ENCODE data around the gene FYN. TPM values are rescaled to one million over a fixed set of nuclear protein-coding genes. Genes with fewer than 3 reads are reported as not detected.

FYN gene
- total and polyA plus RNA-seq, 2 of the 13 experiments (the other 11 are each of a cell fraction or from before 2014, with no cell fraction given): 15.5 to 24.6 TPM

DNA sequence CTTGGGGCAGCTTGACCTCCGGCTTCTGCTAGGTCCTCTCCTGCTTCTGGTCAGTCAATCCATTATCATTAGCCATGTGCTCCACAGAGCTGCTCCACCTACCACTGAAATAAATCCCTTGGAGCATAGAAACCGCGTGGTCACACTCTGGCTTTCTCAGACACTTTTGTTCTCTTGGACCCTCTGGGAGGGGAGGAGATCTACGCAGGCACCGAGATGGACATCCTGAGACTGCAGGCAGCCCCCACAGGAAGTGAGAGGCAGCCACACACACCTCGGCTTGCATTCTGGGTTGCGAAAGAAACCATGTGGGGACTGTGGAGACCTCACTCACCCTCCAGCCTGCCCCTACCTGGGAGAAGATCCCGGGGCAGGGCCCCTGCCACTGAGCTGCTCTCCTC lies 79.5 kb downstream of the FYN start (continued):
- TF ChIP-seq AKAP8 (CRISPR knock-in tag; IDR thresholded peaks at IDR 0.05): no peak
- TF ChIP-seq, protein P1, sequence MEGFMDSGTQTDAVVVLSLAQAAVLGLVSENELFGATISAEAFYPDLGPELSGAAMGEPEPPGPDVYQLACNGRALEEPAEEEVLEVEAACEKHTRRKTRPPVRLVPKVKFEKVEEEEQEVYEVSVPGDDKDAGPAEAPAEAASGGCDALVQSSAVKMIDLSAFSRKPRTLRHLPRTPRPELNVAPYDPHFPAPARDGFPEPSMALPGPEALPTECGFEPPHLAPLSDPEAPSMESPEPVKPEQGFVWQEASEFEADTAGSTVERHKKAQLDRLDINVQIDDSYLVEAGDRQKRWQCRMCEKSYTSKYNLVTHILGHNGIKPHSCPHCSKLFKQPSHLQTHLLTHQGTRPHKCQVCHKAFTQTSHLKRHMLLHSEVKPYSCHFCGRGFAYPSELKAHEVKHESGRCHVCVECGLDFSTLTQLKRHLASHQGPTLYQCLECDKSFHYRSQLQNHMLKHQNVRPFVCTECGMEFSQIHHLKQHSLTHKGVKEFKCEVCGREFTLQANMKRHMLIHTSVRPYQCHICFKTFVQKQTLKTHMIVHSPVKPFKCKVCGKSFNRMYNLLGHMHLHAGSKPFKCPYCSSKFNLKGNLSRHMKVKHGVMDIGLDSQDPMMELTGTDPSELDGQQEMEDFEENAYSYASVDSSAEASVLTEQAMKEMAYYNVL (CRISPR knock-in tag; IDR thresholded peaks at IDR 0.05; ENCODE audit: borderline replicate concordance): no peak
- TF ChIP-seq, protein P2, sequence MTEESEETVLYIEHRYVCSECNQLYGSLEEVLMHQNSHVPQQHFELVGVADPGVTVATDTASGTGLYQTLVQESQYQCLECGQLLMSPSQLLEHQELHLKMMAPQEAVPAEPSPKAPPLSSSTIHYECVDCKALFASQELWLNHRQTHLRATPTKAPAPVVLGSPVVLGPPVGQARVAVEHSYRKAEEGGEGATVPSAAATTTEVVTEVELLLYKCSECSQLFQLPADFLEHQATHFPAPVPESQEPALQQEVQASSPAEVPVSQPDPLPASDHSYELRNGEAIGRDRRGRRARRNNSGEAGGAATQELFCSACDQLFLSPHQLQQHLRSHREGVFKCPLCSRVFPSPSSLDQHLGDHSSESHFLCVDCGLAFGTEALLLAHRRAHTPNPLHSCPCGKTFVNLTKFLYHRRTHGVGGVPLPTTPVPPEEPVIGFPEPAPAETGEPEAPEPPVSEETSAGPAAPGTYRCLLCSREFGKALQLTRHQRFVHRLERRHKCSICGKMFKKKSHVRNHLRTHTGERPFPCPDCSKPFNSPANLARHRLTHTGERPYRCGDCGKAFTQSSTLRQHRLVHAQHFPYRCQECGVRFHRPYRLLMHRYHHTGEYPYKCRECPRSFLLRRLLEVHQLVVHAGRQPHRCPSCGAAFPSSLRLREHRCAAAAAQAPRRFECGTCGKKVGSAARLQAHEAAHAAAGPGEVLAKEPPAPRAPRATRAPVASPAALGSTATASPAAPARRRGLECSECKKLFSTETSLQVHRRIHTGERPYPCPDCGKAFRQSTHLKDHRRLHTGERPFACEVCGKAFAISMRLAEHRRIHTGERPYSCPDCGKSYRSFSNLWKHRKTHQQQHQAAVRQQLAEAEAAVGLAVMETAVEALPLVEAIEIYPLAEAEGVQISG (CRISPR knock-in tag; IDR thresholded peaks at IDR 0.05): 0 out of 2 replicates have a peak, but pooled peaks have one; percentile 28
- no peak for TF ChIP-seq TOPORS (CRISPR knock-in tag; IDR thresholded peaks at IDR 0.05)
- TF ChIP-seq SCMH1 (CRISPR knock-in tag; IDR thresholded peaks at IDR 0.05; ENCODE audit: borderline replicate concordance): no peak
- TF ChIP-seq RNF2 (conservative IDR thresholded peaks at IDR 0.05; ENCODE audit: low read depth): no peak
- TF ChIP-seq ZNF138 (CRISPR knock-in tag; IDR thresholded peaks at IDR 0.05; ENCODE audit: low read depth): no peak
- TF ChIP-seq ZFP37 (CRISPR knock-in tag; IDR thresholded peaks at IDR 0.05; ENCODE audit: borderline replicate concordance): no peak
- no peak for TF ChIP-seq GABPA (IDR thresholded peaks at IDR 0.05; ENCODE audit: low read depth, low read length)
- TF ChIP-seq GABPA (CRISPR knock-in tag; IDR thresholded peaks at IDR 0.05; ENCODE audit: low read depth): peak; percentile 36; the same call in 1 of the 2 replicates
- peak; percentile 26; the same call in 1 of the 2 replicates for TF ChIP-seq TAF1 (CRISPR knock-in tag; IDR thresholded peaks at IDR 0.05)
- no peak for TF ChIP-seq ZNF121 (CRISPR knock-in tag; IDR thresholded peaks at IDR 0.05)
- TF ChIP-seq, protein P3, sequence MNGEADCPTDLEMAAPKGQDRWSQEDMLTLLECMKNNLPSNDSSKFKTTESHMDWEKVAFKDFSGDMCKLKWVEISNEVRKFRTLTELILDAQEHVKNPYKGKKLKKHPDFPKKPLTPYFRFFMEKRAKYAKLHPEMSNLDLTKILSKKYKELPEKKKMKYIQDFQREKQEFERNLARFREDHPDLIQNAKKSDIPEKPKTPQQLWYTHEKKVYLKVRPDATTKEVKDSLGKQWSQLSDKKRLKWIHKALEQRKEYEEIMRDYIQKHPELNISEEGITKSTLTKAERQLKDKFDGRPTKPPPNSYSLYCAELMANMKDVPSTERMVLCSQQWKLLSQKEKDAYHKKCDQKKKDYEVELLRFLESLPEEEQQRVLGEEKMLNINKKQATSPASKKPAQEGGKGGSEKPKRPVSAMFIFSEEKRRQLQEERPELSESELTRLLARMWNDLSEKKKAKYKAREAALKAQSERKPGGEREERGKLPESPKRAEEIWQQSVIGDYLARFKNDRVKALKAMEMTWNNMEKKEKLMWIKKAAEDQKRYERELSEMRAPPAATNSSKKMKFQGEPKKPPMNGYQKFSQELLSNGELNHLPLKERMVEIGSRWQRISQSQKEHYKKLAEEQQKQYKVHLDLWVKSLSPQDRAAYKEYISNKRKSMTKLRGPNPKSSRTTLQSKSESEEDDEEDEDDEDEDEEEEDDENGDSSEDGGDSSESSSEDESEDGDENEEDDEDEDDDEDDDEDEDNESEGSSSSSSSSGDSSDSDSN (CRISPR knock-in tag; IDR thresholded peaks at IDR 0.05): peak; percentile 28; the same call in 1 of the 2 replicates
- TF ChIP-seq, protein P4, sequence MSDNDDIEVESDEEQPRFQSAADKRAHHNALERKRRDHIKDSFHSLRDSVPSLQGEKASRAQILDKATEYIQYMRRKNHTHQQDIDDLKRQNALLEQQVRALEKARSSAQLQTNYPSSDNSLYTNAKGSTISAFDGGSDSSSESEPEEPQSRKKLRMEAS (IDR thresholded peaks at IDR 0.05): peak; percentile 86
- TF ChIP-seq, protein P5, sequence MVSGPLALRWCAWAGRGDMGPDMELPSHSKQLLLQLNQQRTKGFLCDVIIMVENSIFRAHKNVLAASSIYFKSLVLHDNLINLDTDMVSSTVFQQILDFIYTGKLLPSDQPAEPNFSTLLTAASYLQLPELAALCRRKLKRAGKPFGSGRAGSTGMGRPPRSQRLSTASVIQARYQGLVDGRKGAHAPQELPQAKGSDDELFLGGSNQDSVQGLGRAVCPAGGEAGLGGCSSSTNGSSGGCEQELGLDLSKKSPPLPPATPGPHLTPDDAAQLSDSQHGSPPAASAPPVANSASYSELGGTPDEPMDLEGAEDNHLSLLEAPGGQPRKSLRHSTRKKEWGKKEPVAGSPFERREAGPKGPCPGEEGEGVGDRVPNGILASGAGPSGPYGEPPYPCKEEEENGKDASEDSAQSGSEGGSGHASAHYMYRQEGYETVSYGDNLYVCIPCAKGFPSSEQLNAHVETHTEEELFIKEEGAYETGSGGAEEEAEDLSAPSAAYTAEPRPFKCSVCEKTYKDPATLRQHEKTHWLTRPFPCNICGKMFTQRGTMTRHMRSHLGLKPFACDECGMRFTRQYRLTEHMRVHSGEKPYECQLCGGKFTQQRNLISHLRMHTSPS (CRISPR knock-in tag; IDR thresholded peaks at IDR 0.05; ENCODE audit: low read depth): no peak
- TF ChIP-seq REL (CRISPR knock-in tag; conservative IDR thresholded peaks at IDR 0.05): no peak
- TF ChIP-seq, protein P6, sequence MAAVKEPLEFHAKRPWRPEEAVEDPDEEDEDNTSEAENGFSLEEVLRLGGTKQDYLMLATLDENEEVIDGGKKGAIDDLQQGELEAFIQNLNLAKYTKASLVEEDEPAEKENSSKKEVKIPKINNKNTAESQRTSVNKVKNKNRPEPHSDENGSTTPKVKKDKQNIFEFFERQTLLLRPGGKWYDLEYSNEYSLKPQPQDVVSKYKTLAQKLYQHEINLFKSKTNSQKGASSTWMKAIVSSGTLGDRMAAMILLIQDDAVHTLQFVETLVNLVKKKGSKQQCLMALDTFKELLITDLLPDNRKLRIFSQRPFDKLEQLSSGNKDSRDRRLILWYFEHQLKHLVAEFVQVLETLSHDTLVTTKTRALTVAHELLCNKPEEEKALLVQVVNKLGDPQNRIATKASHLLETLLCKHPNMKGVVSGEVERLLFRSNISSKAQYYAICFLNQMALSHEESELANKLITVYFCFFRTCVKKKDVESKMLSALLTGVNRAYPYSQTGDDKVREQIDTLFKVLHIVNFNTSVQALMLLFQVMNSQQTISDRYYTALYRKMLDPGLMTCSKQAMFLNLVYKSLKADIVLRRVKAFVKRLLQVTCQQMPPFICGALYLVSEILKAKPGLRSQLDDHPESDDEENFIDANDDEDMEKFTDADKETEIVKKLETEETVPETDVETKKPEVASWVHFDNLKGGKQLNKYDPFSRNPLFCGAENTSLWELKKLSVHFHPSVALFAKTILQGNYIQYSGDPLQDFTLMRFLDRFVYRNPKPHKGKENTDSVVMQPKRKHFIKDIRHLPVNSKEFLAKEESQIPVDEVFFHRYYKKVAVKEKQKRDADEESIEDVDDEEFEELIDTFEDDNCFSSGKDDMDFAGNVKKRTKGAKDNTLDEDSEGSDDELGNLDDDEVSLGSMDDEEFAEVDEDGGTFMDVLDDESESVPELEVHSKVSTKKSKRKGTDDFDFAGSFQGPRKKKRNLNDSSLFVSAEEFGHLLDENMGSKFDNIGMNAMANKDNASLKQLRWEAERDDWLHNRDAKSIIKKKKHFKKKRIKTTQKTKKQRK (IDR thresholded peaks at IDR 0.05; ENCODE audit: low read length): no peak
- TF ChIP-seq KDM5B (CRISPR knock-in tag; IDR thresholded peaks at IDR 0.05; ENCODE audit: borderline replicate concordance): peak; percentile 59; the same call in 1 of the 2 replicates

All from HepG2 (cell line).